ENCODE data around the gene ACOXL.

The ACOXL gene

GRCh38 chr2:111149882-111150455, 417.6 kb downstream of the ACOXL start:
- no peak for DNase-seq

- DNase-seq, result no peak
Observed at GRCh38 chr2:111154758-111155157, 422.4 kb downstream of the ACOXL start.

GRCh38 chr2:111155610-111156009, 423.2 kb downstream of the ACOXL start:
- no peak for DNase-seq

- no peak for DNase-seq
Observed at GRCh38 chr2:111156529-111156928, 424.2 kb downstream of the ACOXL start.

GRCh38 chr2:111157071-111157661, 424.8 kb downstream of the ACOXL start:
- no peak for DNase-seq

- DNase-seq, result no peak
Observed at GRCh38 chr2:111157798-111158197, 425.4 kb downstream of the ACOXL start.

GRCh38 chr2:111159641-111160040, 427.3 kb downstream of the ACOXL start:
- no peak for DNase-seq

- DNase-seq, result no peak
Observed at GRCh38 chr2:111160758-111161157, 428.4 kb downstream of the ACOXL start.

GRCh38 chr2:111161971-111162370, 429.6 kb downstream of the ACOXL start:
- DNase-seq, result no peak

- DNase-seq, result no peak
Observed at GRCh38 chr2:111162718-111163331, 430.5 kb downstream of the ACOXL start.

- DNase-seq, result no peak
Observed at GRCh38 chr2:111164078-111164477, 431.7 kb downstream of the ACOXL start.

- DNase-seq, result no peak
Observed at GRCh38 chr2:111165084-111165483, 432.7 kb downstream of the ACOXL start.

GRCh38 chr2:111166115-111166514, 433.7 kb downstream of the ACOXL start:
- no peak for DNase-seq

- no peak for DNase-seq
Observed at GRCh38 chr2:111167076-111167862, 434.9 kb downstream of the ACOXL start.

GRCh38 chr2:111167863-111168162, 435.4 kb downstream of the ACOXL start:
- no peak for DNase-seq
